ENCODE measurements around the gene IL19. TPM values are rescaled to one million over a fixed set of nuclear protein-coding genes. Genes with fewer than 3 reads are reported as not detected.

The IL19 gene
- polyA plus RNA-seq, 1 experiment, result 0.07 TPM

GRCh38 chr1:206779638-206780037 is 9.1 kb downstream of the IL19 start:
- ChIA-PET CTCF (no interaction called here), POLR2A (no interaction called here)
- no peak overlapping the region for H3K4me3 ChIP-seq (ENCODE audit: low read depth, low read length)
- H3K27me3 ChIP-seq (ENCODE audit: control insufficient read depth, insufficient read depth, low read length), result peaks cover 5% of the 10 kb centered on the region
- H3K9me3 ChIP-seq (ENCODE audit: control insufficient read depth, insufficient read depth, low read length), result no peaks in the 10 kb centered on the region
- no peak for DNase-seq (ENCODE audit: low read depth, low spot score)
- TF ChIP-seq CTCF (IDR thresholded peaks at IDR 0.05; ENCODE audit: low read depth, low read length), result no peak
- H3K27ac ChIP-seq (ENCODE audit: low read depth, low read length), result no peak overlapping the region

GRCh38 chr1:206782448-206782847 is 11.9 kb downstream of the IL19 start:
- Histone ChIP-seq H3K4me3 (ENCODE audit: low read depth, low read length) (no peak overlapping the region), H3K27ac (ENCODE audit: low read depth, low read length) (no peak overlapping the region), H3K27me3 (ENCODE audit: control insufficient read depth, insufficient read depth, low read length) (peaks cover 3% of the 10 kb centered on the region), H3K9me3 (ENCODE audit: control insufficient read depth, insufficient read depth, low read length) (no peaks in the 10 kb centered on the region)
- ChIA-PET CTCF (no interaction called here), POLR2A (no interaction called here)
- DNase-seq (ENCODE audit: low read depth, low spot score), result no peak
- TF ChIP-seq CTCF (IDR thresholded peaks at IDR 0.05; ENCODE audit: low read depth, low read length), result no peak

GRCh38 chr1:206783506-206783905 is 12.9 kb downstream of the IL19 start:
- Histone ChIP-seq H3K9me3 (ENCODE audit: control insufficient read depth, insufficient read depth, low read length) (no peaks in the 10 kb centered on the region), H3K4me3 (ENCODE audit: low read depth, low read length) (no peak overlapping the region), H3K27me3 (ENCODE audit: control insufficient read depth, insufficient read depth, low read length) (no peaks in the 10 kb centered on the region), H3K27ac (ENCODE audit: low read depth, low read length) (no peak overlapping the region)
- no peak for TF ChIP-seq CTCF (IDR thresholded peaks at IDR 0.05; ENCODE audit: low read depth, low read length)
- ChIA-PET CTCF (interaction anchor here (1.0 kb wide), 1 partner anchor 121 kb away, joined by 3 read pairs; no protein-coding TSS in a partner anchor), POLR2A (no interaction called here)
- DNase-seq (ENCODE audit: low read depth, low spot score), result no peak

GRCh38 chr1:206784471-206784903 is 13.9 kb downstream of the IL19 start:
- Histone ChIP-seq H3K27me3 (ENCODE audit: control insufficient read depth, insufficient read depth, low read length) (no peaks in the 10 kb centered on the region), H3K27ac (ENCODE audit: low read depth, low read length) (no peak overlapping the region), H3K4me3 (ENCODE audit: low read depth, low read length) (no peak overlapping the region), H3K9me3 (ENCODE audit: control insufficient read depth, insufficient read depth, low read length) (no peaks in the 10 kb centered on the region)
- POLR2A ChIA-PET, result no interaction called here
- DNase-seq (ENCODE audit: low read depth, low spot score), result no peak
- TF ChIP-seq CTCF (IDR thresholded peaks at IDR 0.05; ENCODE audit: low read depth, low read length), result no peak
- CTCF ChIA-PET, result interaction anchor here (0.7 to 1.0 kb wide), 2 partner anchors 122 to 368 kb away, joined by 3 read pairs; no protein-coding TSS in a partner anchor

GRCh38 chr1:206785182-206785765 is 14.7 kb downstream of the IL19 start:
- TF ChIP-seq CTCF (IDR thresholded peaks at IDR 0.05; ENCODE audit: low read depth, low read length), result no peak
- Histone ChIP-seq H3K4me3 (ENCODE audit: low read depth, low read length) (no peak overlapping the region), H3K27ac (ENCODE audit: low read depth, low read length) (no peak overlapping the region), H3K27me3 (ENCODE audit: control insufficient read depth, insufficient read depth, low read length) (no peaks in the 10 kb centered on the region), H3K9me3 (ENCODE audit: control insufficient read depth, insufficient read depth, low read length) (no peaks in the 10 kb centered on the region)
- DNase-seq (ENCODE audit: low read depth, low spot score), result no peak
- ChIA-PET POLR2A (no interaction called here), CTCF (interaction anchor here (0.7 to 0.8 kb wide), 3 partner anchors 51 to 367 kb away, joined by 3 to 4 read pairs (median 4); no protein-coding TSS in a partner anchor)
